Glomerular endothelial cell (primary cell): Measurements from ENCODE around the gene SOBP. TPM values are rescaled to one million over a fixed set of nuclear protein-coding genes. Genes with fewer than 3 reads are reported as not detected.

ENCODE experiments used
- DNase-seq: peaks from one replicate; pipeline ENCODE4 v3.0.0-alpha.2; 2011; ENCODE audit warnings: low read depth, low spot score; ENCODE audit errors: extremely low read depth
- total RNA-seq: library from RNA; depleted of rRNA; stranded (reverse); fragments of >200 nt; gene quantifications from 2 replicates; pipeline ENCODE4 v1.2.3, GENCODE V29; 2015

Gene SOBP
- total RNA-seq, 1 donor from 2014 or later = 2.3 TPM

GRCh38 chr6:107654764-107655163 lies 164.8 kb downstream of the SOBP start:
- no peak for DNase-seq

- DNase-seq = no peak
These were observed 165.3 kb downstream of the SOBP start for GRCh38 chr6:107655245-107655644.

DNA sequence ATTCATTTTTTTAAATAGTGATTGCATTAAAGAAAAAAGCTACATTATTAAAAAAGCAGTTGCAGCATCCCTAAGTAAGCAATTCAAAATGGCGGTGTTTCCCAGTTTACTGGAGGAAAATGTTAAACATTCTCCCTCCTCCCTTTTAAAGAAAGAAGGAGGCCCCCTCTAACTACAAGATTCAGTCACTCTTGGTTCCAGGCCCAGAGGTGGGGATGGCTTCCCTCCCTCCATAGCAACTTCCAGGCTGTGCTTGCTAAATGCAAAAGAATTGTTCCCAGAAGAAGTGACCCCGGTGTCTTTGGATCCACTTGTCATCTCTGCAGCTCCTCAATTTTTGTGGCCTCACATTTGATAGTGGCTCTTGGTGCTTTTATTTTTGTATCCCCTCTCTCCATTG lies 165.9 kb downstream of the SOBP start:
- no peak for DNase-seq

GRCh38 chr6:107656401-107656800 lies 166.5 kb downstream of the SOBP start:
- no peak for DNase-seq

- no peak for DNase-seq
These were observed 167.0 kb downstream of the SOBP start for GRCh38 chr6:107656883-107657282.

DNA sequence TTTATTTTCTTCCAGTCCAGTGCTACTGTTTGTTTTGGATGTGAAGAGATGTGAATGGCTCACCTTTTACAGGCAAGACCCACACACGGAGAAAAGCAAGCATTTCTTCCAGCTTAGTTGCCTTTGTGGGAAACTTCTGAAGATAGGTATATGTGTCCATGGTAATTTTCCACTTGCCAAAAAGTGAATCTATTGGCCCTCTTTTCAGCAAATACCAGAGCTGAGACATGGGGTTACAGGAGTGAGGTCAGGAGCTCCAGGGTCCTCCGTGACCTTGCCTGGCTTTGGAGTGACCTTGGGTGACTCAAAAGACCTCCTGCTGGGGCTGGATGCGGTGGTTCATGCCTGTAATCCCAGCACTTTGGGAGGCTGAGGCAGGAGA lies 167.4 kb downstream of the SOBP start:
- DNase-seq = no peak

DNA sequence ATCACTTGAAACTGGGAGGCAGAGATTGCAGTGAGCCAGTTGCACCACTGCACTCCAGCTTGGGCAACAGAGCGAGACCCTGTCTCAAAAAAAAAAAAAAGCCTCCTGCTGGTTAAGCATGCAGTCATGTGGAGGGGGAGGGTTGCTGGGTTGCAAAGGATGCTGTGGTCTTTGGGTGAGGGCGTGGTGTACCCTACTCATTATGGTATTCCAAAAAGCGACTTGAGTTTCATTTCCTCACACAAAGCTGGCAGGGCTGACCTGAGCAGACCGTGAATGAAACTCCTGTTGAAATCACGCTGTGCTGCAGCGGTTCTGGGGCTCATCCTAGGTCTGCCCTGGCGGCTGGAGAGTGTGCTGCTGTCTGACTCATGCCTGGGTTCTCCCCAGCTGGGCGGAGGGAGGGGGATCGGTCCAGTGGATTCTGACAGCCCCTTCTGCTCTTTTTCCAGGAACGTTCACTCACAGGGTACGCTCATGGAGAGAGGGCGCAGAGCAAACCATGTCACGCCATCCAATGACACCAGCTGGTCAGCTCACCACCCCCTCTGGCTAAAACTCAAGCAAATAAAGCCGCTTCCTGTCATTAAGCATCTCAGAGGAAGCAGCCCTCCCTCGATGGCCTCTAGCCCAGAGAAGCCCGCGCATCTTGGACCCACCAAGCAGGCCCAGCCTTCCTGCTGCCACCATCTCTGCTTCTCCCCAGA lies 168.0 kb downstream of the SOBP start:
- DNase-seq = no peak

GRCh38 chr6:107658920-107659865 lies 169.3 kb downstream of the SOBP start:
- no peak for DNase-seq

- DNase-seq = no peak
These were observed 170.9 kb downstream of the SOBP start for GRCh38 chr6:107660839-107661238.

DNA sequence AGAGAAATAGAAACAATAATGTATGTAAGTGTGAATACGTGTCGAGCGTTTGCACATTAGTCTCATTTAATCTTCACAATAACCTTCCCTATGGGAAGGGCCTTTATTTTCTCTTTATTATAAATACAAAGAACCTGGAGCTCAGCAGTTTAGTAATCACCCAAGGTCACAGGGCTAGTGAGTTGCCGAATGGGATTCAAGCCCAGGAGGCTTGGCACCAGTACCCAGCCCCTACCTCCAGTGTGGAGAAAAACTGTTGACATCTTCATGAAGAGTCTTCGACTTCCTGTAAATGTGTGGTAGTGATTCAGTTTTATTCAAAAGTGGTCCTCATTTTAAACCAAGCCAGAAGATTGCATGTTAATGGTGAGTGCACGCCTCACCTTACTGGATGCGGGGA lies 171.4 kb downstream of the SOBP start:
- no peak for DNase-seq

DNA sequence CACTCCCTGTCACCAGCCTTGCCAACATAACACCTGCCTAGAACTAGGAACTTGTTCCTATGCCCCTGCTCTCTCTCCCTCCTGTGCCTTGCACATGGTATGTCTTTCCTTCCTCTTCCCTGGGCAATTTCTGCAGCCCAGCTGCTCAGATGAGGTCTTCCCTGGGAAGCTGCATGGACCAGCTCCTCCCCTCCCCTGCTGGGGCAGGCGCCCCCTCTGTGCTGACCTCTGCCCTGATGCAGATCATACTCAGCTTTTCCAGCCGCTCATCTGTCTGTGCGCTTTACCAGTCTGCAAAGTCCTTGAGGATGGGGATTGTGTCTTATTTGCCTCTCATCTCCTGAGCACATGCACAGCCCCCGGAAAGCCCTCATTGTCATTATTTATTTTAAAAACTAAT lies 172.4 kb downstream of the SOBP start:
- no peak for DNase-seq

GRCh38 chr6:107663308-107663707 lies 173.4 kb downstream of the SOBP start:
- DNase-seq = no peak

DNA sequence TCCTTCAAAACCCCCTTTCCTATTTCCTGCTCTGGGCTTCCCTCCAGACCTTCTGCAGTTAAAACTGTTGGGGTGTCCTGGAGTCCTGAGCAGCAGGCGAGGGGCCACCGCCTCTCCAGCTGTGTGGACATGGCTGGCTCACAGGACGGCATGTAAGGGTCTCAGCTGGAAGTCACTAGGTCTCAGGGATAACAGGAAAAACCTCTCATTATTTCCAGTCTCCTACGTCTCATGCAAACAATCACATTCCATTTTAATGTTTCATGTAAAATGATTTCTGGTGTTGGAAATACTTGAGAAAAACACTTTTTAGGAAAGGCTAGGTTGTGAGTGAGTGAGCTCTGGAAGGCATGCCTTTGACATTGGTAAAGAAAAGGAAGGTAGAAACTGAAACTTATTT lies 175.5 kb downstream of the SOBP start:
- DNase-seq = no peak

GRCh38 chr6:107666084-107666980 lies 176.4 kb downstream of the SOBP start:
- no peak for DNase-seq

DNA sequence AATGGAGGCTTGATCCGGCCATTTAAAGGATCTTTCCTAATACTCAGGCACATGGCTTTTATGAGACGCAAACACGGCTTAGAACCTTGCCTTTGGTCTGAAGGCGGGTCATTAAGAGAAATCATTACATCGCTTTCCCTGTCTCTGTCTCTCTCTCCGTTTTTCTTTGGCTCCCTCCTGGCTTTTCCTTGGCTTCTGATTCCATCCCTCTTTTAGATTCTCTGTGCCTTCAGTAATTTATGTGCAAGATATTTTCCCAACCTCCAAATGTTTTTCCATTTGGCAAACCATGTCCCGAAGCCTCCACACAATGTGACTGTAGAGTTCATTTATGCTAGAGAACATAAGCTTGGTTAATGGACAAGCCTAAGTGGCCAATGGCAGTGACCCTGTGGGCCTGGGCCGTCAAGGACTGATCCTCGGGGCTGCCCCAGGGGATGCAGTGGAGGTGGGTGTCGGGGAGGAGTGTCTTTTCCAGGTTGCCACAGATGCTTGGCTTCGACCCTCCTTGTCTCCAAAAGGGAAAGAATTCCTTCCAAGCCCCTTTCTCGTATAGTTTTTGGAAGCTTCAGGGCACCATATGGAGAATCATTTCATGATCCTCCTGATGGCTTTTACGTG lies 177.2 kb downstream of the SOBP start:
- no peak for DNase-seq

GRCh38 chr6:107667790-107668189 lies 177.9 kb downstream of the SOBP start:
- DNase-seq = no peak

- DNase-seq = no peak
These were observed 179.0 kb downstream of the SOBP start for GRCh38 chr6:107668743-107669474.

DNA sequence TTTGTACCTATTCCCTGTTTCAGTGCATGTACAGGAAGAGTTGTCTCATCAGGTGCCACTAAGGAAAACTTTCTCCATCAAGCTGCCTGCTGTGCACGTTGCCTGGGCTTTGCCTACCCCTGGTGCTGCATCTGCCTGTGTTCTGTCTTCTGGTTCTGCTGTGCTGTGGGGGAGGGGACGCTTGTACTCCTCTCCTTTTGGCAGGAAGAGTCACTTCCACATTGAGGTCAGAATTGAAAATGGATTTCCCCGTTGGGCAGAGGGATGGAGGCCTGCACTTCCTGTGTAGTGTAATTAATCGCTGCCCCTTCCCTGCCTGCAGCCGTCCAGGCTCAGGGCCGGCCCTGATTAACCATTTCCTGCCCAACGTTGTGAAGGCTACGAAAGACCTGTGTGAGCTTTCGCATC lies 180.9 kb downstream of the SOBP start:
- no peak for DNase-seq

GRCh38 chr6:107673076-107673494 lies 183.2 kb downstream of the SOBP start:
- DNase-seq = no peak
